Prostate gland (tissue), 2 donors: Measurements from ENCODE around the gene AQP3. TPM values are rescaled to one million over a fixed set of nuclear protein-coding genes. Genes with fewer than 3 reads are reported as not detected.

Source experiments
- DNase-seq: peaks from one replicate; pipeline ENCODE4 v3.0.0-alpha.2; 2019; ENCODE audit warnings: low spot score
- H3K27ac ChIP-seq, 2 donors: fragments of 200-600 bp; sonication (generic); 2 replicates each; pipeline ENCODE4 v1.5.1; 2017 to 2019
- H3K27me3 ChIP-seq: fragments of 200-600 bp; sonication (generic); replicated peaks from 2 replicates; pipeline ENCODE4 v1.5.1; 2019; ENCODE audit not compliant: insufficient read depth
- H3K36me3 ChIP-seq, 2 donors: fragments of 200-600 bp; sonication (generic); 1 replicate in 1 of 2; 2 replicates in 1 of 2; pipeline versions ENCODE4 v1.5.1 to v1.8.1; 2017 to 2019
- H3K4me1 ChIP-seq: fragments of 200-600 bp; sonication (generic); replicated peaks from 2 replicates; pipeline ENCODE4 v1.5.1; 2019
- H3K4me3 ChIP-seq, 2 donors: fragments of 200-600 bp; sonication (generic); 2 replicates each; pipeline ENCODE4 v1.5.1; 2017 to 2019
- H3K9me3 ChIP-seq: fragments of 200-600 bp; sonication (generic); 2 replicates; pipeline ENCODE4 v1.5.1; 2017
- POLR2A ChIP-seq: fragments of 450-650 bp; IDR thresholded peaks from one replicate; pipeline ENCODE4 v1.6.1; 2016; ENCODE audit warnings: antibody characterized with exemption, mild to moderate bottlenecking
- POLR2AphosphoS5 ChIP-seq: sonication (generic); formaldehyde crosslinking; IDR thresholded peaks from one replicate; pipeline ENCODE4 v1.6.1; 2017; ENCODE audit warnings: antibody characterized with exemption
- WGBS: methylation state at CpG from one replicate; pipeline ENCODE4 v1.1.5; 2018; 5-methylcytosine and 5-hydroxymethylcytosine counted together
- intact Hi-C: fragments of 100-400 bp; cut with DNase I; formaldehyde crosslinking; loops from one replicate; pipeline ENCODE4 v1.14.2; 2022
- total RNA-seq, 2 donors: library from RNA; depleted of rRNA; stranded (reverse); fragments of >200 nt; gene quantifications; one replicate each; pipeline ENCODE4 v1.1.0, GENCODE V29; 2016
- TF ChIP-seq, protein P1 (sequence below), 4 experiments: fragments of 200-600 bp in 2 of 4; fragments of 450-650 bp in 2 of 4; sonication (generic) in 2 of 4; IDR thresholded peaks; 1 replicate in 3 of 4; 2 replicates in 1 of 4; pipeline ENCODE4 v1.5.1; 2016 to 2019; ENCODE audit warnings: antibody characterized with exemption in 4 of 4, mild to moderate bottlenecking in 2 of 4, moderate library complexity in 2 of 4

The AQP3 gene
- total RNA-seq, 2 donors from 2014 or later: 200 to 327 TPM

DNA sequence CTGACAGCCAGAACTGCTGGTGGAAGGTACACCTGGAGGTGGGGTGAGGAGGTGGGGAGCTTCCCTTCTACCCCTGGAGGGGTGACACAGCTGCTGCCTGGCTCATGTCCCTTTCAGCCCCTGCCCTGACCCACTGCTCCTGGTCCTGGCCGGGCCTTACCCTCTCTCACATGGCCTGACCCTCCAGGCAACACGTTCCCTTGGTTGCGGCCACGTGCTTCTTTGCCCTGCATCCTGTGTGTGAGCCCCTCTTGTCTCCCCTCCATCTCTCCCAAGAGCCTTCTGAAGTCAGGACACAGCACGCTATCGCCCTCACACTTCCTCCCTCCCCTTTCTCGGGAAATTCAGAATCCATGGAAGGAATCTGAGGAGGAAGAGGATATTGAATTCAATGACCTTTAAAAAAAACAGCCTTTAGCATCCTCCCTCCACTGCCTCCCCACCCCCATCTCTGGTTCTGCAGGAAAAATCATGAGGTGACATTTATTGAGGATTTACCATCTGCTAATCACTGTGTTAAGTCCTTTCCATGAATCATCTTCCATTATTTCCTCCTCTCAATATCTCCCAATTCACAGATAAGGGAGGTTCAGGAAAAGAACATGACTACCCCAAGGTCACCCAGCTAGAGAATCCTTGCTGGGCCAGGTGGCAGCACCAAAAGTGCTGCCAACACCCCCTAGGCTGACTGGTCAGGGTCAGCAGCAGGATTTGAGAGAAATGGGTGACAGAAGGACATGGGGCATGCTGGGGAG is 8.3 kb downstream of the AQP3 start:
- no peaks in the 10 kb centered on the region for H3K27me3 ChIP-seq
- H3K36me3 ChIP-seq: peaks cover 6 to 13% of the 10 kb centered on the region in 2 donors
- intact Hi-C loops: no loop called here
- H3K4me1 ChIP-seq: no peaks in the 10 kb centered on the region
- H3K9me3 ChIP-seq: no peaks in the 10 kb centered on the region
- DNase-seq: no peak
- peak overlapping the region in 1 of 2 donors; percentile 33 for H3K27ac ChIP-seq
- H3K4me3 ChIP-seq: no peak overlapping the region
- TF ChIP-seq POLR2A (no peak), POLR2AphosphoS5 (no peak)
- TF ChIP-seq, protein P1, sequence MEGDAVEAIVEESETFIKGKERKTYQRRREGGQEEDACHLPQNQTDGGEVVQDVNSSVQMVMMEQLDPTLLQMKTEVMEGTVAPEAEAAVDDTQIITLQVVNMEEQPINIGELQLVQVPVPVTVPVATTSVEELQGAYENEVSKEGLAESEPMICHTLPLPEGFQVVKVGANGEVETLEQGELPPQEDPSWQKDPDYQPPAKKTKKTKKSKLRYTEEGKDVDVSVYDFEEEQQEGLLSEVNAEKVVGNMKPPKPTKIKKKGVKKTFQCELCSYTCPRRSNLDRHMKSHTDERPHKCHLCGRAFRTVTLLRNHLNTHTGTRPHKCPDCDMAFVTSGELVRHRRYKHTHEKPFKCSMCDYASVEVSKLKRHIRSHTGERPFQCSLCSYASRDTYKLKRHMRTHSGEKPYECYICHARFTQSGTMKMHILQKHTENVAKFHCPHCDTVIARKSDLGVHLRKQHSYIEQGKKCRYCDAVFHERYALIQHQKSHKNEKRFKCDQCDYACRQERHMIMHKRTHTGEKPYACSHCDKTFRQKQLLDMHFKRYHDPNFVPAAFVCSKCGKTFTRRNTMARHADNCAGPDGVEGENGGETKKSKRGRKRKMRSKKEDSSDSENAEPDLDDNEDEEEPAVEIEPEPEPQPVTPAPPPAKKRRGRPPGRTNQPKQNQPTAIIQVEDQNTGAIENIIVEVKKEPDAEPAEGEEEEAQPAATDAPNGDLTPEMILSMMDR (IDR thresholded peaks at IDR 0.05): no peak
- WGBS: 80% methylated on average over 7 of the region's 7 CpGs

DNA sequence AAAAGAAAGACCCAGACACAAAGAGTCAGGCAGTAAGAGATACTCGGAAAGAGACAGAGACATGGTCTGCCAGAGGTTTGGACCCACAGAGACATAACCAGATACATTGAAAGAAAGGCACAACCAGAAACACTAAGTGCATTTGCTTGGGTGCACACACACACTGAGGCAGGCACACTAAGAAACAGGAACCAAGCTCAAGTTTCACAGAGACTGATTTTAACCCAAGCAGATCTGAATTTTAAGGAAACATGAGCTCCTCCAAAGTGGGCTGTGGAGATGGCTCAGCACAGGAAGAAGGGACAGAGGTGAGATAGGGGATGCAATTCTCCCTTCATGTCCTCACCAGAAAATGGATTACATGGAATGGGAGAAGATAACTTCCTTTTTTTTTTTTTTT is 9.5 kb downstream of the AQP3 start:
- no peaks in the 10 kb centered on the region for H3K4me1 ChIP-seq
- no peaks in the 10 kb centered on the region for H3K9me3 ChIP-seq
- DNase-seq: no peak
- H3K27ac ChIP-seq: no peak overlapping the region
- intact Hi-C loops: no loop called here
- TF ChIP-seq POLR2A (no peak), POLR2AphosphoS5 (no peak)
- TF ChIP-seq, protein P1 (IDR thresholded peaks at IDR 0.05): no peak
- H3K27me3 ChIP-seq: no peaks in the 10 kb centered on the region
- WGBS: 86% methylated on average over 1 of the region's 1 CpG
- H3K4me3 ChIP-seq: no peak overlapping the region
- H3K36me3 ChIP-seq: peaks cover 6 to 13% of the 10 kb centered on the region in 2 donors

DNA sequence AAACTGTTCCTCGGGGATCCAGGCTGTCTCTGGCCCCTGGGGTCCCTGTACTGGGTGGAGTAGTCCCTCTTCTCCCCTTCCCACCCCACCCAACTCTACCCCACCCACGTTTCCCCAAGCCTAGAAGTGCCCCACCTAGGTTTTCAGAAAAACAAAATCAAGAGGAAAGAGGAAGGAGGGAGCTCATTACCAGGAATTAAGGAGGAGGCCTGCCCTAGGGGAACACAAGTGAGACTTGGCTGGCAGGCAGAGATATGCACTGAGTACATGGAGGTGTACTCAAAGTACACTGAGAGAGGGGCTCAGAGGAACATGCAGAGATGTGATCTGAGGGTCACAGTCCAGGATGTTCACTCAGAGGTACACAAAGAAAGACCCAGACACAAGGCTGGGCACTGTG is 10.2 kb downstream of the AQP3 start:
- Histone ChIP-seq H3K27ac (no peak overlapping the region), H3K4me3 (no peak overlapping the region), H3K4me1 (no peaks in the 10 kb centered on the region), H3K27me3 (no peaks in the 10 kb centered on the region), H3K9me3 (no peaks in the 10 kb centered on the region), H3K36me3 (peaks cover 3 to 6% of the 10 kb centered on the region in 2 donors)
- intact Hi-C loops: no loop called here
- WGBS: 44% methylated on average over 2 of the region's 2 CpGs
- TF ChIP-seq, protein P1 (IDR thresholded peaks at IDR 0.05): no peak
- TF ChIP-seq POLR2A (no peak), POLR2AphosphoS5 (no peak)
- DNase-seq: no peak

DNA sequence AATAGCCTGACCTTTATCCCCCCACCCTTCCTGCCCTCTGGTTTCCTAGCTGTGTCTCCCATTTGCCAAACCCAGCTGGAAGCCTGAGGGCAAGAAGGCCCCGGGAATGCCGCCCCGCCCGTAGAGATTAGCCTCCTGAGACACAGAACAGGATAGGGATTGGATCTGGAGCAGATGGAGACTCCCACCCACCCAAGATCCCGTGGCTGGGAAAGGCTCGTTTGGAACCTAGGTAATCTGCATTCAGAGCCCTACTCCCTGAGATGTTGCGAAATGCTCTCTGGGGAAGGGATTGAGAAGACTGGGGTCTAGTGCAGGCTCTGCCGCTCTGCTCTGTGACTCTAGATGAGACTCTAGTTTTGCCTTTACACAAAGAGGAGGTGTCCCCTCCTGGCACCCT is 10.9 kb downstream of the AQP3 start:
- Histone ChIP-seq H3K27me3 (no peaks in the 10 kb centered on the region), H3K27ac (no peak overlapping the region), H3K4me1 (no peaks in the 10 kb centered on the region), H3K9me3 (no peaks in the 10 kb centered on the region), H3K36me3 (peaks cover 0 to 5% of the 10 kb centered on the region in 2 donors), H3K4me3 (no peak overlapping the region)
- TF ChIP-seq, protein P1 (IDR thresholded peaks at IDR 0.05): no peak
- TF ChIP-seq POLR2A: no peak
- TF ChIP-seq POLR2AphosphoS5: no peak
- no peak for DNase-seq
- WGBS: 62% methylated on average over 8 of the region's 8 CpGs
- intact Hi-C loops: no loop called here

DNA sequence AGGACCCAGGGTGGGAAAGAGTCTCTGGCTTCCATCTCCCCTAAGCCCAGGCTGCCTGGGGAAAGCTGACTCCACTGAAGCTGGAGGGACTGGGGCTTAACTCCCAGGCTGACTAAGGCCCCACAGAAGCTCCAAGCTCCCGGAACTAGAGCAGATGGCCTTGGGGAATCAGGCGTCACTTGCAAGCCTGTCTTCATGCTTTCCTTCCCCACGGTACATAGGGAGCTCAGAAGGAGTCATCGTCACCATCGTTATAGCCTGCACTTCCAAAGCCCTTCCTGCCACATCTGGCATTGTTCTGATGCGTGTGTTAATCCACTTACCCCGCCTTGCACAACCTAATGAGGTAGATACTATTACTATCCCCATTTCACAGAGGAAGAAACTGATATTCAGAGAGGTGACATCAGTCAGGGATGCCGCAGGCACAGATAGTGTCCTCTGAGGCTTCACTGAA is 11.5 kb downstream of the AQP3 start:
- Histone ChIP-seq H3K36me3 (peaks cover 0 to 4% of the 10 kb centered on the region in 2 donors), H3K27ac (no peak overlapping the region), H3K4me1 (peaks cover 2% of the 10 kb centered on the region), H3K9me3 (no peaks in the 10 kb centered on the region), H3K27me3 (no peaks in the 10 kb centered on the region), H3K4me3 (no peak overlapping the region)
- no peak for TF ChIP-seq POLR2AphosphoS5
- no peak for TF ChIP-seq POLR2A
- TF ChIP-seq, protein P1 (IDR thresholded peaks at IDR 0.05): no peak
- 88% methylated on average over 8 of the region's 8 CpGs for WGBS
- DNase-seq: no peak
- intact Hi-C loops: no loop called here
